ENCODE data around the gene ARSJ. TPM values are rescaled to one million over a fixed set of nuclear protein-coding genes. Genes with fewer than 3 reads are reported as not detected.

ARSJ gene
- total RNA-seq, 3 donors from 2014 or later (not counting 1 experiment from before 2014, with no cell fraction given) = 1.5 to 2.3 (median 1.5) TPM

DNA sequence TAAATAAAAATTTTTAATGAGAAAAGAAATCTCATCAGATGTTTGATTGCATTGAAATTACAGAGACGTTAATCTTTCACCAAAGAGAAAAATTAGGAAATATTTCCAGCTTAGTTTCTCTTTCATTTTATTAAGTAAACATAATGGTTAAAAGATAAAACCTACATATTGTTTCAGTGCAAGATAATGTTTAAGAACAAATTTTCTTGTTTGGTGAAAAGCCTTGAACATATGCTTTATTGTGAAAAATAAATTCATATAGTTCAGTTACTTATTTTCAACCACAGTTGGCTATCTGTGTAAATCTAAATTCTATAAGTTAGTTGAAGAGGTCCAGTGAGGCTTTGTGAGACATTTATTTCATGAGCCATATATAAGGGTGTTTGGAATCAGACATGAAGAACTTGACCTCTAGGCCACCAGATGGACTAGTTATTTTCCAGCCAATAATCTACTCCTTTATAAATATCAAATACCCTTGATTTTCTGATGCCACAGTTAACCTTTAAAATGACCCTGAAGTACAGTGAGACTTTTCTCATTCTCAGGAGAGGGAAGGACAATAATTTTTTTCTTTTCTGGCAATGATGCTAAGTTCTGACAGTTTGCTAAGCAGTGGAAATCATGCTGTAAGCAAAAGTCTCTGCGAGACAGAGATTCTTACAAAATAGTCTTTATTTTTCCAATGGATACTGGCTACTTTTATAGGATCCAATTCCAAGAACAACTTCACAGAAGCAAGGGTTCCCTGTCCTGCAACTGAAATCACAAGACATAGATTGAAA lies 2.5 kb downstream of the ARSJ start:
- H3K9me3 ChIP-seq (ENCODE audit: control insufficient read depth, insufficient read depth, low read length) = no peaks in the 10 kb centered on the region
- H3K27me3 Mint-ChIP-seq (ENCODE audit: low read depth in 2 of 2) = peaks cover 19 to 25% of the 10 kb centered on the region in 2 donors
- H3K27ac Mint-ChIP-seq = peak overlapping the region in 1 of 2 donors; percentile 16

DNA sequence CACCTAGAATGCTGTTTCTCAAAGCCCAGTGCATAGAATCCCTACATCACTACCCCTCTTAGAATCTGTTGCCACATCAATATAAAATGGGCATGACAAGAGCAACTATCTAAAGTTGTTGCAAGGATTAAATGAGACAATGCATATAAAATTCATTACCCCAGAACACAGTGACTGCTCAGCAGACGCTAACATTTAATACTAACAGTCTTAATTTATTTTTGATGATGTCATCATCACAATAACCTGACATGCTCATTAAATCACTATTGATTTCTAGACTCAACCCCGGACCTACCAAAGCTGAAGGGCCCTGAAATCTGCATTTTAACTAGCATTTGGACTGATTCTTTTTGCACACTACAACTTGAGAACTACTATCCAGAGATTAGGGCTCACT lies 3.9 kb downstream of the ARSJ start:
- no peak overlapping the region for H3K4me3 ChIP-seq (ENCODE audit: low read length)
- Mint-ChIP-seq H3K36me3 (peaks cover 17% of the 10 kb centered on the region), H3K27ac (no peak overlapping the region), H3K4me1 (peaks cover 20 to 32% of the 10 kb centered on the region in 2 donors), H3K9me3 (peaks cover 0 to 2% of the 10 kb centered on the region in 2 donors), H3K4me3 (no peak overlapping the region), H3K27me3 (ENCODE audit: low read depth in 2 of 2) (peaks cover 9 to 20% of the 10 kb centered on the region in 2 donors)
- no peak for ATAC-seq
- WGBS (ENCODE audit: insufficient coverage) = 91% methylated on average over 2 of the region's 2 CpGs
- TF ChIP-seq, protein P1, sequence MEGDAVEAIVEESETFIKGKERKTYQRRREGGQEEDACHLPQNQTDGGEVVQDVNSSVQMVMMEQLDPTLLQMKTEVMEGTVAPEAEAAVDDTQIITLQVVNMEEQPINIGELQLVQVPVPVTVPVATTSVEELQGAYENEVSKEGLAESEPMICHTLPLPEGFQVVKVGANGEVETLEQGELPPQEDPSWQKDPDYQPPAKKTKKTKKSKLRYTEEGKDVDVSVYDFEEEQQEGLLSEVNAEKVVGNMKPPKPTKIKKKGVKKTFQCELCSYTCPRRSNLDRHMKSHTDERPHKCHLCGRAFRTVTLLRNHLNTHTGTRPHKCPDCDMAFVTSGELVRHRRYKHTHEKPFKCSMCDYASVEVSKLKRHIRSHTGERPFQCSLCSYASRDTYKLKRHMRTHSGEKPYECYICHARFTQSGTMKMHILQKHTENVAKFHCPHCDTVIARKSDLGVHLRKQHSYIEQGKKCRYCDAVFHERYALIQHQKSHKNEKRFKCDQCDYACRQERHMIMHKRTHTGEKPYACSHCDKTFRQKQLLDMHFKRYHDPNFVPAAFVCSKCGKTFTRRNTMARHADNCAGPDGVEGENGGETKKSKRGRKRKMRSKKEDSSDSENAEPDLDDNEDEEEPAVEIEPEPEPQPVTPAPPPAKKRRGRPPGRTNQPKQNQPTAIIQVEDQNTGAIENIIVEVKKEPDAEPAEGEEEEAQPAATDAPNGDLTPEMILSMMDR (IDR thresholded peaks at IDR 0.05) = no peak
- no peak for DNase-seq
- no peak overlapping the region for H3K27ac ChIP-seq (ENCODE audit: low read length)
- intact Hi-C loops (cut with micrococcal nuclease) = no loop called here
- H3K36me3 ChIP-seq (ENCODE audit: control insufficient read depth, insufficient read depth, low read length) = no peaks in the 10 kb centered on the region
- H3K4me1 ChIP-seq (ENCODE audit: control insufficient read depth, insufficient read depth, low read length) = peaks cover 14% of the 10 kb centered on the region
- no peaks in the 10 kb centered on the region for H3K9me3 ChIP-seq (ENCODE audit: control insufficient read depth, insufficient read depth, low read length)
- H3K27me3 ChIP-seq (ENCODE audit: control insufficient read depth, insufficient read depth, low read length) = peaks cover 3% of the 10 kb centered on the region

More for the DNA sequence above, 2.5 kb downstream of the ARSJ start:
- no peak for DNase-seq
- H3K9me3 Mint-ChIP-seq = peaks cover 0 to 2% of the 10 kb centered on the region in 2 donors
- intact Hi-C loops (cut with micrococcal nuclease) = no loop called here
- 93% methylated on average over 1 of the region's 2 CpGs for WGBS (ENCODE audit: insufficient coverage)
- Histone ChIP-seq H3K36me3 (ENCODE audit: control insufficient read depth, insufficient read depth, low read length) (no peaks in the 10 kb centered on the region), H3K4me3 (ENCODE audit: low read length) (no peak overlapping the region), H3K27me3 (ENCODE audit: control insufficient read depth, insufficient read depth, low read length) (peaks cover 3% of the 10 kb centered on the region), H3K27ac (ENCODE audit: low read length) (no peak overlapping the region), H3K4me1 (ENCODE audit: control insufficient read depth, insufficient read depth, low read length) (peaks cover 14% of the 10 kb centered on the region)
- no peak for ATAC-seq
- H3K4me1 Mint-ChIP-seq = peaks cover 21 to 33% of the 10 kb centered on the region in 2 donors
- peak overlapping the region; percentile 94 for H3K4me3 Mint-ChIP-seq
- TF ChIP-seq, protein P1 (IDR thresholded peaks at IDR 0.05) = no peak
- H3K36me3 Mint-ChIP-seq = peaks cover 17% of the 10 kb centered on the region

DNA sequence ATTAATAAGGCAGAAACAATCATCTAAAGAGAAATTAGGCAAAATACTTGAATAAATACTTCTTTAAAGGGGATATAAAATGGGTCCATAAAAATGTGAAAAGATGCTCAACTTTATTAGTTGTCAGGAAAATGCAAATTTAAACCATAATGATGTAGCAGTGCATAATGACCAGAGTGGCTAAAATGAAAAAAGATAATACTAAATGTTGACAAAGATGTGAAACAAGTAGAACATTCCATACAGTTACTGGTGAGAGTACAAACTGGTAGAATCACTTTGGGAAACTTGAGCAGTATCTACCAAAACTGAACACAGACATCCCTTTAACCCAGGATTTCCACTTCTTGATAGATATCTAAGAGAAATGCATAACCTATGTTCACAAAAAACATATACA lies 5.0 kb downstream of the ARSJ start:
- peaks cover 12% of the 10 kb centered on the region for H3K36me3 Mint-ChIP-seq
- no peak for ATAC-seq
- peaks cover 10% of the 10 kb centered on the region for H3K4me1 ChIP-seq (ENCODE audit: control insufficient read depth, insufficient read depth, low read length)
- DNase-seq = no peak
- no peaks in the 10 kb centered on the region for H3K9me3 ChIP-seq (ENCODE audit: control insufficient read depth, insufficient read depth, low read length)
- TF ChIP-seq, protein P1 (IDR thresholded peaks at IDR 0.05) = no peak
- H3K4me3 ChIP-seq (ENCODE audit: low read length) = no peak overlapping the region
- intact Hi-C loops (cut with micrococcal nuclease) = no loop called here
- H3K27ac ChIP-seq (ENCODE audit: low read length) = no peak overlapping the region
- no peaks in the 10 kb centered on the region for H3K36me3 ChIP-seq (ENCODE audit: control insufficient read depth, insufficient read depth, low read length)
- H3K27me3 Mint-ChIP-seq (ENCODE audit: low read depth in 2 of 2) = peaks cover 4 to 9% of the 10 kb centered on the region in 2 donors
- H3K27ac Mint-ChIP-seq = no peak overlapping the region
- H3K4me1 Mint-ChIP-seq = peaks cover 9 to 21% of the 10 kb centered on the region in 2 donors
- H3K4me3 Mint-ChIP-seq = no peak overlapping the region
- H3K9me3 Mint-ChIP-seq = peaks cover 0 to 2% of the 10 kb centered on the region in 2 donors
- no peaks in the 10 kb centered on the region for H3K27me3 ChIP-seq (ENCODE audit: control insufficient read depth, insufficient read depth, low read length)
